DMS114 treated with DMSO at 0.1 percent for 48 hours (cell line): ENCODE results near the gene ARMS2.

Source experiments
- DNase-seq: peaks from one replicate; lab custom pipeline; 2025; ENCODE audit not compliant: unreplicated experiment; lab: John Stamatoyannopoulos, UW

The ARMS2 gene

GRCh38 chr10:122450353-122450990 lies 4.0 kb upstream of the ARMS2 start:
- DNase-seq, result no peak

GRCh38 chr10:122454071-122454470 lies 382 bp upstream of the ARMS2 start:
- no peak for DNase-seq

GRCh38 chr10:122455376-122456079 lies 1.1 kb downstream of the ARMS2 start:
- no peak for DNase-seq

GRCh38 chr10:122457934-122458333 lies 3.5 kb downstream of the ARMS2 start:
- no peak for DNase-seq

- DNase-seq, result no peak
Measured at GRCh38 chr10:122458693-122459092, 4.2 kb downstream of the ARMS2 start.

- no peak for DNase-seq
Measured at GRCh38 chr10:122459561-122460273, 5.3 kb downstream of the ARMS2 start.

- DNase-seq, result no peak
Measured at GRCh38 chr10:122460891-122461293, 6.4 kb downstream of the ARMS2 start.

- DNase-seq, result no peak
Measured at GRCh38 chr10:122461367-122461728, 6.9 kb downstream of the ARMS2 start, which contains the start of gene HTRA1. HTRA1 (plus strand) TSS chr10:122461553; CDS start chr10:122461653, 100 bp downstream.

GRCh38 chr10:122461729-122462532 lies 7.5 kb downstream of the ARMS2 start:
- DNase-seq, result no peak

- no peak for DNase-seq
Measured at GRCh38 chr10:122462533-122463465, 8.3 kb downstream of the ARMS2 start.

GRCh38 chr10:122463466-122464249 lies 9.2 kb downstream of the ARMS2 start:
- DNase-seq, result no peak

- DNase-seq, result no peak
Measured at GRCh38 chr10:122464250-122464510, 9.7 kb downstream of the ARMS2 start.

GRCh38 chr10:122464586-122464985 lies 10.1 kb downstream of the ARMS2 start:
- DNase-seq, result no peak

- DNase-seq, result no peak
Measured at GRCh38 chr10:122465401-122466040, 11.1 kb downstream of the ARMS2 start.

GRCh38 chr10:122466951-122467381 lies 12.5 kb downstream of the ARMS2 start:
- DNase-seq, result no peak

- no peak for DNase-seq
Measured at GRCh38 chr10:122467701-122468100, 13.2 kb downstream of the ARMS2 start.

GRCh38 chr10:122468307-122468925 lies 14.0 kb downstream of the ARMS2 start:
- DNase-seq, result no peak

- no peak for DNase-seq
Measured at GRCh38 chr10:122468926-122469781, 14.7 kb downstream of the ARMS2 start.
